Keratinocyte (primary cell): ENCODE data around the gene ARMC5.

Source experiments
- EZH2 ChIP-seq: IDR thresholded peaks from one replicate; pipeline ENCODE4 v1.6.1; 2012; ENCODE audit warnings: inconsistent platforms, mild to moderate bottlenecking, low read length, moderate library complexity
- TF ChIP-seq, protein P1 (sequence below), 3 experiments: IDR thresholded peaks in 1 of 3; conservative IDR thresholded peaks in 1 of 3; optimal IDR thresholded peaks in 1 of 3; 2 replicates in 2 of 3; 3 replicates in 1 of 3; pipeline versions ENCODE3 to v1.5.1; 2011; ENCODE audit warnings: low read length in 3 of 3, mild to moderate bottlenecking in 3 of 3, moderate library complexity in 2 of 3, control low read depth in 1 of 3, inconsistent platforms in 1 of 3; ENCODE audit not compliant: insufficient read depth in 2 of 3; ENCODE audit errors: extremely low read depth in 1 of 3

DNA sequence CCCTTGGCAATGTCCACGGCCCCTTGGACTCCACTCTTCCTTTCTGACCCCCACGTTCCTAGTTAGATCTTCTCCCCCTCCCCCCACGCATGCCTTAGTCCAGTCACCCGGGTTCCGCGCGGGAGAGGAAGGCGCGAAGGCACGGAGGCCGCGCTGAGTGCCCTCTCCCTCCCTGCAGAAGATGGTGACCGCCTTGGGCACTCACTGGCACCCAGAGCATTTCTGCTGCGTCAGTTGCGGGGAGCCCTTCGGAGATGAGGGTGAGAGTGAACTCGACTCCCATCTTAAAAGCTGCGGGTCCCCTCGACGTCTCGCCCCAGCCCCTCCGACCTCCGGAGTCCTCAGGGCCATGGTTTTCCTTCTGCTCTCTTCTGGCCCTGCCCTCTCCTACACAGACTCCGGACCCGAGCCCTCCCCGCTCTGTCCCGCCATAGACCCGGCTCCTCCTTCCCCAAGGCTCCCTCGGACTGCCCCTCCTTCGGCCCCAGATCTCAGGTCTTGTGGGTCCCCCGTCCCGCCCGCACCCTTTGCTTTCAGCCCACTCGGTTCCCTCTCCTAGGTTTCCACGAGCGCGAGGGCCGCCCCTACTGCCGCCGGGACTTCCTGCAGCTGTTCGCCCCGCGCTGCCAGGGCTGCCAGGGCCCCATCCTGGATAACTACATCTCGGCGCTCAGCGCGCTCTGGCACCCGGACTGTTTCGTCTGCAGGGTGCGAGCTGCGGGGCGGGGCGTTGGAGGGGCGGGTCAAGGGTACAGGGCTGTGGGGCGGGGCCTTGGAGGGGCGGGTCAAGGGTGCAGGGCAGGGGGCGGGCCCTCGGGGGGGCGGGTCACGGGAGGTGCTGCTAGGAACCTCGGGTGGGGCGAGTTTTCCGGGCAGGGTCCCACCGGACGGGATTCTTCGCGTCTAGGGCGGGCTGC is 17.3 kb downstream of the ARMC5 start:
- TF ChIP-seq, protein P1, sequence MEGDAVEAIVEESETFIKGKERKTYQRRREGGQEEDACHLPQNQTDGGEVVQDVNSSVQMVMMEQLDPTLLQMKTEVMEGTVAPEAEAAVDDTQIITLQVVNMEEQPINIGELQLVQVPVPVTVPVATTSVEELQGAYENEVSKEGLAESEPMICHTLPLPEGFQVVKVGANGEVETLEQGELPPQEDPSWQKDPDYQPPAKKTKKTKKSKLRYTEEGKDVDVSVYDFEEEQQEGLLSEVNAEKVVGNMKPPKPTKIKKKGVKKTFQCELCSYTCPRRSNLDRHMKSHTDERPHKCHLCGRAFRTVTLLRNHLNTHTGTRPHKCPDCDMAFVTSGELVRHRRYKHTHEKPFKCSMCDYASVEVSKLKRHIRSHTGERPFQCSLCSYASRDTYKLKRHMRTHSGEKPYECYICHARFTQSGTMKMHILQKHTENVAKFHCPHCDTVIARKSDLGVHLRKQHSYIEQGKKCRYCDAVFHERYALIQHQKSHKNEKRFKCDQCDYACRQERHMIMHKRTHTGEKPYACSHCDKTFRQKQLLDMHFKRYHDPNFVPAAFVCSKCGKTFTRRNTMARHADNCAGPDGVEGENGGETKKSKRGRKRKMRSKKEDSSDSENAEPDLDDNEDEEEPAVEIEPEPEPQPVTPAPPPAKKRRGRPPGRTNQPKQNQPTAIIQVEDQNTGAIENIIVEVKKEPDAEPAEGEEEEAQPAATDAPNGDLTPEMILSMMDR (optimal IDR thresholded peaks at IDR 0.05 in 1 of 3, IDR thresholded peaks at IDR 0.05 in 1 of 3, conservative IDR thresholded peaks at IDR 0.05 in 1 of 3; ENCODE audit: extremely low read depth in 1 of 3, insufficient read depth in 2 of 3, low read length in 3 of 3): no peak
- TF ChIP-seq EZH2: no peak
